ENCODE results near the gene CBLN1.
A peak's percentile ranks its signal among the peaks of the same experiment; 100 is the strongest.

The CBLN1 gene

DNA sequence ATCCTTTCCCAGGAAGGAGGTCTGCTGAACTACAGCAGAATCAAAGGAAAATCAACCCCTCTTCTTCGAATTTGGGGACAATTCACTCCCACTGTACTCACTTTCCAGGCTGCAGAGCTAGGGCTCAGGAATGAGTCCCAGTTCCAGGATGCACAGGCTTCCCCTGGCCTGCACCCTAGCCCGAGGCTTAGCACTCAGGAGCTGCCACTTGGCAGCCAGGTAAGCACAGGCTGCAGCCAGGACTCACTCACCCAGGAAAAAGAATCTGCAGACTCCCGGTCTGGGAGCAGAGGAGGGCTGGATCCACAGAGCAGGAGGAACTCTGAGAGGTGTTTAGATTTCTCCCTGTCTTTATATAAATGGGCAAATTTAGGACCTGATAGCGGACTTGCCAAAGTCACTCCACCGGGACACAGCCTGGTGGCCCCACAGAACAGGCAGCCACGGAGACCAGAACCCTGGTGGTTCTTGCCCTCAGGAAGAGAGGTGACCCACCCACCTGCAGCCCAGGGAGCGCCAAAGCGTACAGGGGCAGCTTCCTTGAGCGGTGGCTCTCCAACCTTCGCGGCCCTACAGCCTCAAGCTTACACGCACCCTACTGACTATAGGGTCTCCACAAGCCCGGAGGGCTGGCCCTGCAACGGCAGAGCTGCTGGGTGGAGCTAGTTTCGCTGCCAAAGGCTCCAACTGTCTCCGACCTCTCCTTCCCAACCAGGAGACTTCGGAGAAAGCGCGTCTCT is 4.8 kb downstream of the CBLN1 start:
- H3K9ac ChIP-seq (ENCODE audit: low read depth, low read length), result no peak overlapping the region
- peak overlapping the region; percentile 50; the same call in 1 of the 2 replicates for H3K4me3 ChIP-seq (ENCODE audit: low read length)
- H3K27ac ChIP-seq (ENCODE audit: low read length), result no peak overlapping the region
- peaks cover 95% of the 10 kb centered on the region for H3K27me3 ChIP-seq (ENCODE audit: insufficient read depth, low read length)
- peaks cover 14% of the 10 kb centered on the region for H3K4me1 ChIP-seq (ENCODE audit: insufficient read depth, low read length)
- H3K9me3 ChIP-seq (ENCODE audit: insufficient read depth, low read depth, low read length), result no peaks in the 10 kb centered on the region; the same call in none of the 2 replicates
- H3K36me3 ChIP-seq (ENCODE audit: insufficient read depth, low read depth, low read length), result no peaks in the 10 kb centered on the region

DNA sequence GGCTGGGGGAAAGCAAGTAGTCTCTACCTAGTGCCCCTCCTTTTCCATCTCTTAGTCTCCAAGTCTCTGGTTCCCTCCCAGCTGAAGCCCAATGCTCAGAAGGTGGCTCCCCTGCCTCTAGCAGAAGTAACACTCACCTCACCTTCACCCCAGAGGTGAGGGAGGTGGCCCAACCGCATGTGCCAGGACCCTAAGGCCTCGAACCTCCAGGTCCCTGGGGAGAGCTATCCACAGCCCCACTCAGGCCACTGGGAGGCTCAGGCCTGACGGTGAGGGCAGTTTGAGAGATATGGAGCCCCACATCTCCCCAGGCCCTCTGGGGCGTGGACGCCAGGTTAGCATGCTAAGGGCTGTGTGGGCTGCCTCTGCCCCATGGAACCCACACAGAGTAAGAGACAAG is 5.8 kb downstream of the CBLN1 start:
- Histone ChIP-seq H3K36me3 (ENCODE audit: insufficient read depth, low read depth, low read length) (no peaks in the 10 kb centered on the region), H3K9me3 (ENCODE audit: insufficient read depth, low read depth, low read length) (no peaks in the 10 kb centered on the region; the same call in none of the 2 replicates), H3K9ac (ENCODE audit: low read depth, low read length) (no peak overlapping the region), H3K27me3 (ENCODE audit: insufficient read depth, low read length) (peaks cover 98% of the 10 kb centered on the region), H3K27ac (ENCODE audit: low read length) (no peak overlapping the region), H3K4me1 (ENCODE audit: insufficient read depth, low read length) (peaks cover 14% of the 10 kb centered on the region), H3K4me3 (ENCODE audit: low read length) (no peak overlapping the region)

GRCh38 chr16:49275050-49275730 is 6.4 kb downstream of the CBLN1 start:
- H3K9ac ChIP-seq (ENCODE audit: low read depth, low read length), result no peak overlapping the region

GRCh38 chr16:49274591-49274990 is 7.0 kb downstream of the CBLN1 start:
- peaks cover 95% of the 10 kb centered on the region for H3K27me3 ChIP-seq (ENCODE audit: insufficient read depth, low read length)
- no peaks in the 10 kb centered on the region; the same call in none of the 2 replicates for H3K9me3 ChIP-seq (ENCODE audit: insufficient read depth, low read depth, low read length)
- peaks cover 12% of the 10 kb centered on the region for H3K4me1 ChIP-seq (ENCODE audit: insufficient read depth, low read length)
- no peak overlapping the region for H3K27ac ChIP-seq (ENCODE audit: low read length)
- no peak overlapping the region for H3K9ac ChIP-seq (ENCODE audit: low read depth, low read length)
- no peaks in the 10 kb centered on the region for H3K36me3 ChIP-seq (ENCODE audit: insufficient read depth, low read depth, low read length)
- H3K4me3 ChIP-seq (ENCODE audit: low read length), result peak overlapping the region; percentile 59; the same call in 1 of the 2 replicates

More at GRCh38 chr16:49275050-49275730, 6.4 kb downstream of the CBLN1 start:
- Histone ChIP-seq H3K4me3 (ENCODE audit: low read length) (peak overlapping the region; percentile 59), H3K36me3 (ENCODE audit: insufficient read depth, low read depth, low read length) (no peaks in the 10 kb centered on the region), H3K9me3 (ENCODE audit: insufficient read depth, low read depth, low read length) (no peaks in the 10 kb centered on the region; the same call in none of the 2 replicates), H3K4me1 (ENCODE audit: insufficient read depth, low read length) (peaks cover 14% of the 10 kb centered on the region), H3K27ac (ENCODE audit: low read length) (no peak overlapping the region), H3K27me3 (ENCODE audit: insufficient read depth, low read length) (peaks cover 95% of the 10 kb centered on the region)

DNA sequence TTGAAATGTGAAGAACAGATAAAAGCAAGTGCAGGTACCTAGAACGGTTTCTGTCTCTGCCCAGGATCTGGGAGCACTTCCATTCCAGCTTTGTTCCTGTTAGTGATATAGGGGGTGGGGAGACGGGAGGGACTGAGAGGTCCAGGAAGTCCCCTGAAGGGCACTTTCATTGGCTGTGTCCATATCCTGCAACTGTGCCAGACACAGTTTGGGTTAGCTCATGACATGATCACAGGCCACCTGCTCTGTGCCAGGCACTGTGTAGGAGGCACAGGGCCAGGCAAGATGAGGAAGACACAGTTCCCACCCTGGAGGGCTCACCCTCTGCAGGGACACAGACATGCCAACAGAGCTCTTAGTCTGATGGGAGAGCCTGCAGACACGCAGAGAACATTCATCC is 7.9 kb downstream of the CBLN1 start:
- Histone ChIP-seq H3K4me3 (ENCODE audit: low read length) (no peak overlapping the region), H3K9me3 (ENCODE audit: insufficient read depth, low read depth, low read length) (no peaks in the 10 kb centered on the region; the same call in none of the 2 replicates), H3K27ac (ENCODE audit: low read length) (no peak overlapping the region), H3K36me3 (ENCODE audit: insufficient read depth, low read depth, low read length) (no peaks in the 10 kb centered on the region), H3K27me3 (ENCODE audit: insufficient read depth, low read length) (peaks cover 93% of the 10 kb centered on the region), H3K9ac (ENCODE audit: low read depth, low read length) (no peak overlapping the region), H3K4me1 (ENCODE audit: insufficient read depth, low read length) (peaks cover 8% of the 10 kb centered on the region)

DNA sequence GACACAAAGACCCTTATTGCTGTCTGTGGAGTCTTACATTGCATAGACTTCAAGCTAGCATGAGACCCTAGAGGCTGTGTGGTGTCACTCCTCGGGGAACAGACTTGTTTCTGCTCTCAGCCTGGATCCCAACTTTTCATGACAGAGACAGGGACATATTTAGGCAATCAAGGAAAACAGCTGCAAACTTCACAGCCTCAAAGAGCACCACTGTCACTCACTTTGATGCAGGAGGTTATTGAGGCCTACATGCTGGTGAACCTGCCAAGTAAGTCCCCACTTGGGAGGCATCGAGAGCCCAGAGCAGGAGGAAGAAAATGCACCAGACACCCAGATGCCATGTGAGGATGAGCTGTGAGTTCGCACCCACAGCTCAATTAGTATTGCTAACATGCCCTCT is 10.3 kb downstream of the CBLN1 start:
- Histone ChIP-seq H3K9ac (ENCODE audit: low read depth, low read length) (no peak overlapping the region), H3K9me3 (ENCODE audit: insufficient read depth, low read depth, low read length) (no peaks in the 10 kb centered on the region; the same call in none of the 2 replicates), H3K4me3 (ENCODE audit: low read length) (no peak overlapping the region), H3K36me3 (ENCODE audit: insufficient read depth, low read depth, low read length) (no peaks in the 10 kb centered on the region), H3K4me1 (ENCODE audit: insufficient read depth, low read length) (peaks cover 3% of the 10 kb centered on the region; the same call in 1 of the 2 replicates), H3K27me3 (ENCODE audit: insufficient read depth, low read length) (peaks cover 69% of the 10 kb centered on the region), H3K27ac (ENCODE audit: low read length) (no peak overlapping the region)

GRCh38 chr16:49269201-49269600 is 12.4 kb downstream of the CBLN1 start:
- no peaks in the 10 kb centered on the region for H3K36me3 ChIP-seq (ENCODE audit: insufficient read depth, low read depth, low read length)
- no peak overlapping the region for H3K9ac ChIP-seq (ENCODE audit: low read depth, low read length)
- no peaks in the 10 kb centered on the region for H3K4me1 ChIP-seq (ENCODE audit: insufficient read depth, low read length)

DNA sequence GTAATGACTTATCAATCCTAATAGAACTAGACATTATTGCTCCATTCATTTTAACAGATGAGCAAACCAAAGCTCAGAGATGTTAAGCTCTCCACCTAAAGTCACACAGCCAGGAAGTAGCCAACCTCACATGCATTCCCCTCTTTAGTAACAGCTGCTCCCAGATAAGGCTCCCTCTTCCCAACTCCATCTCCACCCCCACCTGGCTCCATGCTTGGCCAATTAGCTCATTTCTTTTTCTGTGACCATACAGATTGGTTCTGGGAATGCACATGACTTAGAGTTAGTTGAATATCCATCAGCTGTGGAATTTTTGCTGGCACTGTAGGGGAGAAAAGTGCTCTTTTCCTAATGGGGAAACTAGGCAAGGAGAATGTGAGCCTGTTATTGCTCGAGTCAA is 13.0 kb downstream of the CBLN1 start:
- Histone ChIP-seq H3K36me3 (ENCODE audit: insufficient read depth, low read depth, low read length) (no peaks in the 10 kb centered on the region), H3K27me3 (ENCODE audit: insufficient read depth, low read length) (peaks cover 42% of the 10 kb centered on the region), H3K4me3 (ENCODE audit: low read length) (no peak overlapping the region), H3K27ac (ENCODE audit: low read length) (no peak overlapping the region), H3K9me3 (ENCODE audit: insufficient read depth, low read depth, low read length) (no peaks in the 10 kb centered on the region), H3K4me1 (ENCODE audit: insufficient read depth, low read length) (no peaks in the 10 kb centered on the region), H3K9ac (ENCODE audit: low read depth, low read length) (no peak overlapping the region)

More at GRCh38 chr16:49269201-49269600, 12.4 kb downstream of the CBLN1 start:
- Histone ChIP-seq H3K9me3 (ENCODE audit: insufficient read depth, low read depth, low read length) (no peaks in the 10 kb centered on the region), H3K4me3 (ENCODE audit: low read length) (no peak overlapping the region), H3K27me3 (ENCODE audit: insufficient read depth, low read length) (peaks cover 47% of the 10 kb centered on the region), H3K27ac (ENCODE audit: low read length) (no peak overlapping the region)

- no peak overlapping the region for H3K27ac ChIP-seq (ENCODE audit: low read length)
- no peaks in the 10 kb centered on the region for H3K4me1 ChIP-seq (ENCODE audit: insufficient read depth, low read length)
- H3K36me3 ChIP-seq (ENCODE audit: insufficient read depth, low read depth, low read length), result no peaks in the 10 kb centered on the region
- H3K9ac ChIP-seq (ENCODE audit: low read depth, low read length), result no peak overlapping the region
- no peak overlapping the region for H3K4me3 ChIP-seq (ENCODE audit: low read length)
- no peaks in the 10 kb centered on the region for H3K9me3 ChIP-seq (ENCODE audit: insufficient read depth, low read depth, low read length)
- no peaks in the 10 kb centered on the region for H3K27me3 ChIP-seq (ENCODE audit: insufficient read depth, low read length)
Observed at GRCh38 chr16:49262501-49262900, 19.1 kb downstream of the CBLN1 start.

DNA sequence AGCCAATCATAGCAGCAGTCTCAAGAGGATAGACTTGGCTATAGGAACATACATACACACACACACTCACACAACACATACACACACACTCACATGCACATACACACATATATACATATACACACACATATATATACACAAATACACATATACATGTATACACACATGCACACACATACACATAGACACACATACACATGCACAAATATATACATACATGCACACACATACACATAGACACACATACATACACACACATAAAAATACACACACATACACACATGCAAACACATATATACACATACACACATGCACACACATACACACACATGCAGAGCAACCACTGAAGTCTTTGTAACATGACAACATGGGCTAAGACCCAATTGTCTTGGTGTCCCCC is 19.7 kb downstream of the CBLN1 start:
- Histone ChIP-seq H3K36me3 (ENCODE audit: insufficient read depth, low read depth, low read length) (no peaks in the 10 kb centered on the region), H3K9ac (ENCODE audit: low read depth, low read length) (no peak overlapping the region), H3K27me3 (ENCODE audit: insufficient read depth, low read length) (no peaks in the 10 kb centered on the region), H3K27ac (ENCODE audit: low read length) (no peak overlapping the region), H3K4me1 (ENCODE audit: insufficient read depth, low read length) (no peaks in the 10 kb centered on the region), H3K9me3 (ENCODE audit: insufficient read depth, low read depth, low read length) (no peaks in the 10 kb centered on the region), H3K4me3 (ENCODE audit: low read length) (no peak overlapping the region)

- no peaks in the 10 kb centered on the region for H3K9me3 ChIP-seq (ENCODE audit: insufficient read depth, low read depth, low read length)
- no peak overlapping the region for H3K4me3 ChIP-seq (ENCODE audit: low read length)
- no peak overlapping the region for H3K9ac ChIP-seq (ENCODE audit: low read depth, low read length)
- no peaks in the 10 kb centered on the region for H3K4me1 ChIP-seq (ENCODE audit: insufficient read depth, low read length)
- no peaks in the 10 kb centered on the region for H3K27me3 ChIP-seq (ENCODE audit: insufficient read depth, low read length)
- H3K36me3 ChIP-seq (ENCODE audit: insufficient read depth, low read depth, low read length), result no peaks in the 10 kb centered on the region
- no peak overlapping the region for H3K27ac ChIP-seq (ENCODE audit: low read length)
Observed at GRCh38 chr16:49260956-49261530, 20.6 kb downstream of the CBLN1 start.

Data from iPS-20b (cell line).